HCT116 (cell line): ENCODE results near the gene SCARB1. TPM values are rescaled to one million over a fixed set of nuclear protein-coding genes. Genes with fewer than 3 reads are reported as not detected.

Source experiments
- ATAC-seq: fragments of 200-7000 bp; cut with Tn5 transposase; 2 replicates; pipeline ENCODE4 v1.9.1; 2020; ENCODE audit warnings: mild to moderate bottlenecking, moderate library complexity
- BruUV-seq: library from RNA; stranded (reverse); fragments of 400-500 nt; replicated peaks from 2 replicates; lab custom pipeline; 2021; lab: Mats Ljungman, UMichigan
- CTCF ChIA-PET: fragments of 300-600 bp; sonication (Branson Sonifier 250); formaldehyde crosslinking; loops from one replicate; lab custom pipeline; 2021; ENCODE audit warnings: antibody characterized with exemption; lab: Charles Lee
- POLR2A ChIA-PET: fragments of 300-600, 350-600 bp; sonication (Branson Sonifier 250); formaldehyde crosslinking; loops from one replicate; lab custom pipeline; 2021; ENCODE audit warnings: antibody characterized with exemption; lab: Charles Lee
- RAD21 ChIA-PET, 2 experiments: fragments of 300-600 bp; sonication (Branson Sonifier 250); formaldehyde crosslinking; loops; one replicate each; lab custom pipeline; 2023; ENCODE audit warnings: low total read pairs in 2 of 2; ENCODE audit not compliant: uncharacterized antibody in 2 of 2, unreplicated experiment in 2 of 2, low non-redundant PET in 1 of 2; lab: Charles Lee
- DNase-seq: peaks from one replicate; pipeline ENCODE4 v3.0.0-alpha.2; 2010; ENCODE audit warnings: low read depth, low spot score
- H2AFZ ChIP-seq: fragments of 200-600 bp; shearing (Covaris generic), sonication (generic); 2 replicates; pipeline ENCODE4 v1.6.1; 2017; ENCODE audit warnings: low read depth, mixed run types, mixed read lengths, antibody characterized with exemption, low read length; ENCODE audit not compliant: poor library complexity, severe bottlenecking
- H3K27ac ChIP-seq: 2 replicates; pipeline ENCODE4 v1.5.1; 2012; ENCODE audit warnings: low read depth, low read length
- H3K27me3 ChIP-seq: fragments of 200-600 bp; sonication (generic); 2 replicates; pipeline ENCODE4 v1.6.1; 2016; ENCODE audit warnings: mixed run types, low read length, mixed read lengths; ENCODE audit not compliant: insufficient read depth
- H3K36me3 ChIP-seq, 2 experiments: fragments of 200-500 bp in 1 of 2; fragments of 200-600 bp in 1 of 2; sonication (Bioruptor generic) in 1 of 2; sonication (generic) in 1 of 2; 2 replicates each; pipeline versions ENCODE4 v1.5.1 to v1.6.1; 2014 to 2016; ENCODE audit warnings: low read length in 2 of 2, inconsistent platforms in 1 of 2, mixed read lengths in 1 of 2, mixed run types in 1 of 2; ENCODE audit not compliant: insufficient read depth in 2 of 2, control insufficient read depth in 1 of 2
- H3K4me1 ChIP-seq, 2 experiments: fragments of 200-600 bp in 1 of 2; sonication (generic) in 1 of 2; 2 replicates each; pipeline versions ENCODE4 v1.5.1 to v1.6.1; 2012 to 2017; ENCODE audit warnings: low read length in 2 of 2, inconsistent platforms in 1 of 2, mild to moderate bottlenecking in 1 of 2, mixed read lengths in 1 of 2, mixed run types in 1 of 2, moderate library complexity in 1 of 2; ENCODE audit not compliant: insufficient read depth in 2 of 2, control insufficient read depth in 1 of 2
- H3K4me2 ChIP-seq: fragments of 200-600 bp; sonication (generic); 2 replicates; pipeline ENCODE4 v1.6.1; 2017; ENCODE audit warnings: mixed run types, low read length, mixed read lengths
- H3K4me3 ChIP-seq, 2 experiments: fragments of 200-600 bp in 1 of 2; sonication (generic) in 1 of 2; replicated peaks in 1 of 2; 2 replicates each; pipeline ENCODE4 v1.5.1; 2011 to 2016; ENCODE audit warnings: low read length in 2 of 2, control low read depth in 1 of 2, low read depth in 1 of 2, mild to moderate bottlenecking in 1 of 2, mixed read lengths in 1 of 2, mixed run types in 1 of 2
- H3K79me2 ChIP-seq: fragments of 200-600 bp; sonication (generic); 2 replicates; pipeline ENCODE4 v1.6.1; 2017; ENCODE audit warnings: mild to moderate bottlenecking, mixed run types, low read length, moderate library complexity, mixed read lengths; ENCODE audit not compliant: insufficient read depth
- H3K9ac ChIP-seq: fragments of 200-600 bp; sonication (generic); 2 replicates; pipeline ENCODE4 v1.6.1; 2016; ENCODE audit warnings: low read length, mixed read lengths
- H3K9me2 ChIP-seq: fragments of 200-600 bp; sonication (generic), shearing (Covaris generic); 2 replicates; pipeline ENCODE4 v1.6.1; 2017; ENCODE audit warnings: mixed run types, mild to moderate bottlenecking, moderate library complexity; ENCODE audit not compliant: insufficient read depth
- H3K9me3 ChIP-seq, 2 experiments: fragments of 200-500 bp in 1 of 2; fragments of 200-600 bp in 1 of 2; sonication (Bioruptor generic) in 1 of 2; sonication (generic) in 1 of 2; 2 replicates each; pipeline ENCODE4 v1.6.1; 2014 to 2017; ENCODE audit warnings: low read length in 2 of 2, mixed read lengths in 2 of 2, inconsistent platforms in 1 of 2, low read depth in 1 of 2, mild to moderate bottlenecking in 1 of 2, mixed run types in 1 of 2, moderate library complexity in 1 of 2; ENCODE audit not compliant: control insufficient read depth in 1 of 2, insufficient read depth in 1 of 2
- H4K20me1 ChIP-seq: fragments of 200-600 bp; sonication (generic), shearing (Covaris generic); 2 replicates; pipeline ENCODE4 v1.6.1; 2017; ENCODE audit warnings: mixed run types, mild to moderate bottlenecking, moderate library complexity; ENCODE audit not compliant: insufficient read depth
- CBX3 ChIP-seq: IDR thresholded peaks from 2 replicates; pipeline ENCODE4 v1.6.1; 2012; ENCODE audit warnings: low read depth
- CEBPB ChIP-seq: IDR thresholded peaks from 2 replicates; pipeline ENCODE4 v1.6.1; 2012; ENCODE audit warnings: low read depth
- EGR1 ChIP-seq: IDR thresholded peaks from 2 replicates; pipeline ENCODE4 v1.6.1; 2012; ENCODE audit warnings: low read depth
- FOSL1 ChIP-seq: IDR thresholded peaks from 2 replicates; pipeline ENCODE4 v1.6.1; 2012; ENCODE audit warnings: low read depth
- JUND ChIP-seq: IDR thresholded peaks from 2 replicates; pipeline ENCODE4 v1.6.1; 2012
- MAX ChIP-seq: IDR thresholded peaks from 2 replicates; pipeline ENCODE4 v1.6.1; 2012
- POLR2A ChIP-seq: IDR thresholded peaks from 2 replicates; pipeline ENCODE4 v1.7.0; 2011; ENCODE audit warnings: borderline replicate concordance; ENCODE audit not compliant: insufficient read depth, insufficient read length; ENCODE audit errors: extremely low read depth
- RAD21 ChIP-seq: IDR thresholded peaks from 2 replicates; pipeline ENCODE4 v1.6.1; 2012; ENCODE audit warnings: low read depth, mild to moderate bottlenecking
- SIN3A ChIP-seq: IDR thresholded peaks from 2 replicates; pipeline ENCODE4 v1.6.1; 2012; ENCODE audit warnings: low read depth
- SRF ChIP-seq: IDR thresholded peaks from 2 replicates; pipeline ENCODE4 v1.6.1; 2012; ENCODE audit warnings: low read depth
- YY1 ChIP-seq: IDR thresholded peaks from 2 replicates; pipeline ENCODE4 v1.6.1; 2011; ENCODE audit warnings: low read length, low read depth, moderate library complexity, mild to moderate bottlenecking; ENCODE audit not compliant: insufficient replicate concordance; ENCODE audit errors: extremely low read depth
- intact Hi-C: fragments of 100-400 bp; cut with micrococcal nuclease; formaldehyde crosslinking; loops from 2 replicates; pipeline ENCODE4 v1.10.0; 2022
- total RNA-seq: library from RNA; stranded (reverse); gene quantifications from one replicate; pipeline ENCODE4 v1.2.1, GENCODE V29; 2021; ENCODE audit not compliant: unreplicated experiment
- TF ChIP-seq, protein P1 (sequence below): IDR thresholded peaks from 2 replicates; pipeline ENCODE4 v1.6.1; 2012; ENCODE audit warnings: low read depth

Gene SCARB1
- total RNA-seq, 1 experiment from 2014 or later = 95.5 TPM

DNA sequence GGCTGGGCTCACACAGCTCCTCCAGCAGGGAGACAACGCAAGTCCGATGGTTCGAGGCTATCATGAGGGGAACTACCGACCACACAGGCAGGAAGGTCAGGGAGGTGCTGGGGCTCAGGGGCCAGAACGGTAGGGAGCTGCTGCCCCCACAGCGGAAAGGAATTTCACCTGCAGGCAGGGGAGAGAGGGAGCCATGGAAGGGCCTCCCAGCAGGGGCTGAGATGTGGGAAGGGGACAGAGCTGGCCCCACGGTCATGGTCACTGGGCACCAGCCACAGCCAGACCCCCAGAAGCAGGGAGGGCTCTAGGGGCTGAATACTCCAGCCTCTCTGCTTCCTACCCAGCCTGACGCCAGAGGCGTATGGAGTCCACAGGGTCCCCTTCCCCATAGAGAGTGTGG is 103.1 kb downstream of the SCARB1 start:
- ATAC-seq = no peak
- Histone ChIP-seq H3K27ac (no peak overlapping the region), H3K27me3 (no peaks in the 10 kb centered on the region), H3K9me2 (no peaks in the 10 kb centered on the region), H4K20me1 (no peaks in the 10 kb centered on the region), H3K36me3 (no peaks in the 10 kb centered on the region), H3K4me1 (no peaks in the 10 kb centered on the region), H3K9me3 (peaks cover 12 to 24% of the 10 kb centered on the region in 2 experiments; a peak in 2 of 4 replicates), H3K79me2 (no peaks in the 10 kb centered on the region), H3K4me3 (no peak overlapping the region), H2AFZ (no peak overlapping the region), H3K4me2 (no peak overlapping the region), H3K9ac (no peak overlapping the region)
- ChIA-PET CTCF (no interaction called here), RAD21 (no interaction called here), POLR2A (no interaction called here)
- DNase-seq = no peak
- TF ChIP-seq, protein P1, sequence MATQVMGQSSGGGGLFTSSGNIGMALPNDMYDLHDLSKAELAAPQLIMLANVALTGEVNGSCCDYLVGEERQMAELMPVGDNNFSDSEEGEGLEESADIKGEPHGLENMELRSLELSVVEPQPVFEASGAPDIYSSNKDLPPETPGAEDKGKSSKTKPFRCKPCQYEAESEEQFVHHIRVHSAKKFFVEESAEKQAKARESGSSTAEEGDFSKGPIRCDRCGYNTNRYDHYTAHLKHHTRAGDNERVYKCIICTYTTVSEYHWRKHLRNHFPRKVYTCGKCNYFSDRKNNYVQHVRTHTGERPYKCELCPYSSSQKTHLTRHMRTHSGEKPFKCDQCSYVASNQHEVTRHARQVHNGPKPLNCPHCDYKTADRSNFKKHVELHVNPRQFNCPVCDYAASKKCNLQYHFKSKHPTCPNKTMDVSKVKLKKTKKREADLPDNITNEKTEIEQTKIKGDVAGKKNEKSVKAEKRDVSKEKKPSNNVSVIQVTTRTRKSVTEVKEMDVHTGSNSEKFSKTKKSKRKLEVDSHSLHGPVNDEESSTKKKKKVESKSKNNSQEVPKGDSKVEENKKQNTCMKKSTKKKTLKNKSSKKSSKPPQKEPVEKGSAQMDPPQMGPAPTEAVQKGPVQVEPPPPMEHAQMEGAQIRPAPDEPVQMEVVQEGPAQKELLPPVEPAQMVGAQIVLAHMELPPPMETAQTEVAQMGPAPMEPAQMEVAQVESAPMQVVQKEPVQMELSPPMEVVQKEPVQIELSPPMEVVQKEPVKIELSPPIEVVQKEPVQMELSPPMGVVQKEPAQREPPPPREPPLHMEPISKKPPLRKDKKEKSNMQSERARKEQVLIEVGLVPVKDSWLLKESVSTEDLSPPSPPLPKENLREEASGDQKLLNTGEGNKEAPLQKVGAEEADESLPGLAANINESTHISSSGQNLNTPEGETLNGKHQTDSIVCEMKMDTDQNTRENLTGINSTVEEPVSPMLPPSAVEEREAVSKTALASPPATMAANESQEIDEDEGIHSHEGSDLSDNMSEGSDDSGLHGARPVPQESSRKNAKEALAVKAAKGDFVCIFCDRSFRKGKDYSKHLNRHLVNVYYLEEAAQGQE = no peak
- no peak for TF ChIP-seq CBX3
- TF ChIP-seq POLR2A = no peak
- TF ChIP-seq EGR1 = no peak
- no peak for TF ChIP-seq SIN3A
- TF ChIP-seq JUND = no peak
- no peak for TF ChIP-seq RAD21
- TF ChIP-seq MAX = no peak
- TF ChIP-seq CEBPB = no peak
- TF ChIP-seq FOSL1 = no peak
- TF ChIP-seq SRF = no peak
- no peak for TF ChIP-seq YY1
- intact Hi-C loops = no loop called here
- no TSS peak for BruUV-seq
